H1 (cell line): ENCODE results near the gene TSPAN9. TPM values are rescaled to one million over a fixed set of nuclear protein-coding genes. Genes with fewer than 3 reads are reported as not detected.

Source experiments
- YY1 ChIP-seq: IDR thresholded peaks from 2 replicates; pipeline ENCODE4 v1.6.1; 2011; ENCODE audit warnings: low read depth, mild to moderate bottlenecking, low read length
- polyA plus RNA-seq, 7 experiments: library from polyadenylated mRNA; depleted of rRNA in 3 of 7; stranded (reverse) in 5 of 7; unstranded in 2 of 7; fragments of >200 nt in 5 of 7; fragments of 200-250 nt in 2 of 7; gene quantifications; 1 replicate in 5 of 7; 2 replicates in 1 of 7; 4 replicates in 1 of 7; pipeline versions ENCODE4 v1.2.1 to v1.2.3, GENCODE V29; 2011 to 2013; ENCODE audit warnings: missing spikeins in 2 of 7, mixed read lengths in 2 of 7
- total RNA-seq: library from RNA; stranded (reverse); fragmentation: NEBNext Ultra II Directional; extraction: Animal tissue kit (Norgen Biotek cat#: 25700); gene quantifications from 2 replicates; pipeline ENCODE4 v1.2.1, GENCODE V29; 2021
- TF ChIP-seq, protein P1 (sequence below), 3 experiments: IDR thresholded peaks; 1 replicate in 2 of 3; 2 replicates in 1 of 3; pipeline versions ENCODE4 v1.5.1 to v1.6.1; 2011; ENCODE audit warnings: low read length in 3 of 3, mild to moderate bottlenecking in 3 of 3, inconsistent platforms in 2 of 3, low read depth in 1 of 3, moderate library complexity in 1 of 3; ENCODE audit not compliant: insufficient read depth in 1 of 3; ENCODE audit errors: control extremely low read depth in 1 of 3

The TSPAN9 gene
- total and polyA plus RNA-seq, 2 of the 8 experiments (the other 6 are each of a cell fraction or from before 2014, with no cell fraction given) = 11.5 to 29.1 TPM

DNA sequence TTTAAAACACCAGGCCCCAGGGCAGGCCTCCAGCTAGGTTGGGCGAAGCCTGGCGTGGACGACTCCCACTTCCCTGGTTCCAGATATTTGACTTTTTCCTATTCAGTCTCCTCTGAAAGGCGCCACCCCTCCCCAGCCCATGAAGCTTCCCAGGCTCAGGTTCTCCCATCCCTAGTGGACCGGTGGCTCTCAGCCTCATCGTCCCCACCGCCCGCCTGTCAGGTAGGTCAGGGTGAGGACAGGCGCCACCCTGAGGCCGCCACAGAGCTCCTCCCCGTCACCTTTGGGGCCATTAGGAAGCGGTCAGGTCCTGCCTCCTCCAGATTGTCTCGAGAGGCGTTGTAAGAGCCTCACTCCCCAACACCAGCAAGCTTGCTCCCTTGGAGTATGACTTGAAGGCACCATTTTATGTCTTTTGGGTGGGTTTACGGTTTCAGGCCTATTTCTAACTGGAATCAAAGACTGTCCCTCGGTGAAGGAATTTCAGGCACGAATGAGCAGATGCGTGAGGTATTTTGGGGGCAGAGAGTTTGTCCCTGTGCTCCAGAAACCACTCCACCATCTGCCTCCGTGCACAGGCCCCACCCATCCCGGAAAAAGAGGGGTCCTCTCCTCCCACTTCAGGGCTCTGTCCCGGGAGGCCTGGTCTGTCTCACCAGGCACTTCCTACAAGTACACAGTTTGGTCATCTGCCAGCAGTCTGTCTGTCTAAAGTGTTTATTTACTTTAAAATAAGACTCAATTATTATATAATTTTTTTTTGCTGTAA is 55.6 kb downstream of the TSPAN9 start (continued):
- TF ChIP-seq, protein P1, sequence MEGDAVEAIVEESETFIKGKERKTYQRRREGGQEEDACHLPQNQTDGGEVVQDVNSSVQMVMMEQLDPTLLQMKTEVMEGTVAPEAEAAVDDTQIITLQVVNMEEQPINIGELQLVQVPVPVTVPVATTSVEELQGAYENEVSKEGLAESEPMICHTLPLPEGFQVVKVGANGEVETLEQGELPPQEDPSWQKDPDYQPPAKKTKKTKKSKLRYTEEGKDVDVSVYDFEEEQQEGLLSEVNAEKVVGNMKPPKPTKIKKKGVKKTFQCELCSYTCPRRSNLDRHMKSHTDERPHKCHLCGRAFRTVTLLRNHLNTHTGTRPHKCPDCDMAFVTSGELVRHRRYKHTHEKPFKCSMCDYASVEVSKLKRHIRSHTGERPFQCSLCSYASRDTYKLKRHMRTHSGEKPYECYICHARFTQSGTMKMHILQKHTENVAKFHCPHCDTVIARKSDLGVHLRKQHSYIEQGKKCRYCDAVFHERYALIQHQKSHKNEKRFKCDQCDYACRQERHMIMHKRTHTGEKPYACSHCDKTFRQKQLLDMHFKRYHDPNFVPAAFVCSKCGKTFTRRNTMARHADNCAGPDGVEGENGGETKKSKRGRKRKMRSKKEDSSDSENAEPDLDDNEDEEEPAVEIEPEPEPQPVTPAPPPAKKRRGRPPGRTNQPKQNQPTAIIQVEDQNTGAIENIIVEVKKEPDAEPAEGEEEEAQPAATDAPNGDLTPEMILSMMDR (IDR thresholded peaks at IDR 0.05; ENCODE audit: control extremely low read depth in 1 of 3, insufficient read depth in 1 of 3, low read depth in 1 of 3, low read length in 3 of 3) = peak in 1 of 3 experiments; percentile 61; a peak in 2 of 4 replicates
- TF ChIP-seq YY1 = peak; percentile 65; the same call in 1 of the 2 replicates
